NCI-H1105 (cell line): ENCODE data around the gene CCDC200.
"Not testable (repeated sequence)": the region's sequence is repeated elsewhere in the genome, so short reads cannot be mapped to it uniquely, and the experiment has no call there.

Source experiments
- DNase-seq: peaks from one replicate; lab custom pipeline; 2025; lab: John Stamatoyannopoulos, UW

CCDC200 gene

GRCh38 chr17:43216369-43216761 lies 12.1 kb downstream of the CCDC200 start:
- DNase-seq = no peak

GRCh38 chr17:43215341-43215740 lies 13.1 kb downstream of the CCDC200 start:
- no peak for DNase-seq

GRCh38 chr17:43213545-43213944 lies 14.9 kb downstream of the CCDC200 start:
- DNase-seq = no peak

GRCh38 chr17:43212641-43213490 lies 15.6 kb downstream of the CCDC200 start:
- no peak for DNase-seq

GRCh38 chr17:43211480-43212402 lies 16.7 kb downstream of the CCDC200 start, which contains the start of gene TMEM106A:
TMEM106A (plus strand) TSS chr17:43211875; CDS start chr17:43213042, 1,167 bp downstream.
- peak; percentile 27 for DNase-seq

GRCh38 chr17:43211123-43211479 lies 17.3 kb downstream of the CCDC200 start:
- DNase-seq = no peak

- no peak for DNase-seq
These were observed 17.8 kb downstream of the CCDC200 start for GRCh38 chr17:43210576-43210975.

- not testable (repeated sequence) for DNase-seq
These were observed 25.4 kb downstream of the CCDC200 start for GRCh38 chr17:43203013-43203412.

- no peak for DNase-seq
These were observed 28.3 kb downstream of the CCDC200 start for GRCh38 chr17:43200127-43200526.

GRCh38 chr17:43199633-43200032 lies 28.8 kb downstream of the CCDC200 start:
- DNase-seq = no peak

GRCh38 chr17:43193251-43193650 lies 35.2 kb downstream of the CCDC200 start:
- no peak for DNase-seq

- DNase-seq = not testable (repeated sequence)
These were observed 41.8 kb downstream of the CCDC200 start for GRCh38 chr17:43186656-43187055.

- DNase-seq = no peak
These were observed 44.5 kb downstream of the CCDC200 start for GRCh38 chr17:43183921-43184320.

- no peak for DNase-seq
These were observed 52.3 kb downstream of the CCDC200 start for GRCh38 chr17:43176119-43176570.

- DNase-seq = no peak
These were observed 53.0 kb downstream of the CCDC200 start for GRCh38 chr17:43175213-43176118.

GRCh38 chr17:43171586-43172487 lies 56.6 kb downstream of the CCDC200 start:
- peak; percentile 4 for DNase-seq
